ENCODE measurements around the gene PEAK1. TPM values are rescaled to one million over a fixed set of nuclear protein-coding genes. Genes with fewer than 3 reads are reported as not detected.

PEAK1 gene
- total RNA-seq, 2 donors from 2014 or later: 33.5 to 54.4 TPM

DNA sequence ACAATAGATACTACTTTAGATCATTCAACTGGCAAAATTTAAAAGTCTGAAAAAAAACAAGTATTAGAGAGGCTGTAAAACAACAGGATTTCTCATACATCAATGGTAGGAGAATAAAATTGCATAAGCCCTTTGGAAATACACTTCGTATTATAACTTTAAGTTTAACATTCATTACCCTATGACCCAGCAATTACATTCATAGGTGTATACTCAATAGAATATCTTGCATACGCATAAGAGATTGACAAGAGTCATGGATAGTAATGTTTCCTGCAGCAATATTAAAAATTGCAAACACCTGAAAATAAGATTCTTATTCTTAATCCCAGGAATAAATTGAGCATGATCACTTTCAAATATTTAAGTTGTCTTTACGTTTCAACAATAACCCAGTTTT, 63.6 kb downstream of the PEAK1 start:
- Histone ChIP-seq H3K4me1 (peaks cover 11% of the 10 kb centered on the region), H3K36me3 (no peaks in the 10 kb centered on the region), H3K9ac (ENCODE audit: low read depth in 2 of 2, low read length in 2 of 2) (no peak overlapping the region), H3K27ac (no peak overlapping the region), H3K4me3 (no peak overlapping the region), H3K9me3 (no peaks in the 10 kb centered on the region), H3K27me3 (no peaks in the 10 kb centered on the region)
- intact Hi-C loops (cut with DNase I): no loop called here
- TF ChIP-seq, protein P1, sequence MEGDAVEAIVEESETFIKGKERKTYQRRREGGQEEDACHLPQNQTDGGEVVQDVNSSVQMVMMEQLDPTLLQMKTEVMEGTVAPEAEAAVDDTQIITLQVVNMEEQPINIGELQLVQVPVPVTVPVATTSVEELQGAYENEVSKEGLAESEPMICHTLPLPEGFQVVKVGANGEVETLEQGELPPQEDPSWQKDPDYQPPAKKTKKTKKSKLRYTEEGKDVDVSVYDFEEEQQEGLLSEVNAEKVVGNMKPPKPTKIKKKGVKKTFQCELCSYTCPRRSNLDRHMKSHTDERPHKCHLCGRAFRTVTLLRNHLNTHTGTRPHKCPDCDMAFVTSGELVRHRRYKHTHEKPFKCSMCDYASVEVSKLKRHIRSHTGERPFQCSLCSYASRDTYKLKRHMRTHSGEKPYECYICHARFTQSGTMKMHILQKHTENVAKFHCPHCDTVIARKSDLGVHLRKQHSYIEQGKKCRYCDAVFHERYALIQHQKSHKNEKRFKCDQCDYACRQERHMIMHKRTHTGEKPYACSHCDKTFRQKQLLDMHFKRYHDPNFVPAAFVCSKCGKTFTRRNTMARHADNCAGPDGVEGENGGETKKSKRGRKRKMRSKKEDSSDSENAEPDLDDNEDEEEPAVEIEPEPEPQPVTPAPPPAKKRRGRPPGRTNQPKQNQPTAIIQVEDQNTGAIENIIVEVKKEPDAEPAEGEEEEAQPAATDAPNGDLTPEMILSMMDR (IDR thresholded peaks at IDR 0.05): no peak
- DNase-seq: no peak

- intact Hi-C loops (cut with DNase I): no loop called here
- TF ChIP-seq, protein P1 (IDR thresholded peaks at IDR 0.05): no peak
- Histone ChIP-seq H3K4me3 (no peak overlapping the region), H3K27me3 (no peaks in the 10 kb centered on the region), H3K27ac (no peak overlapping the region), H3K9me3 (no peaks in the 10 kb centered on the region), H3K4me1 (peaks cover 11% of the 10 kb centered on the region), H3K36me3 (no peaks in the 10 kb centered on the region), H3K9ac (ENCODE audit: low read depth in 2 of 2, low read length in 2 of 2) (no peak overlapping the region)
- DNase-seq: no peak
Observed at GRCh38 chr15:77355321-77355720, 64.6 kb downstream of the PEAK1 start.

GRCh38 chr15:77354063-77354462, 65.8 kb downstream of the PEAK1 start:
- Histone ChIP-seq H3K4me1 (peaks cover 11% of the 10 kb centered on the region), H3K27ac (no peak overlapping the region), H3K9ac (ENCODE audit: low read depth in 2 of 2, low read length in 2 of 2) (no peak overlapping the region), H3K27me3 (no peaks in the 10 kb centered on the region), H3K9me3 (no peaks in the 10 kb centered on the region), H3K4me3 (no peak overlapping the region), H3K36me3 (no peaks in the 10 kb centered on the region)
- TF ChIP-seq, protein P1 (IDR thresholded peaks at IDR 0.05): no peak
- intact Hi-C loops (cut with DNase I): no loop called here
- DNase-seq: no peak

- Histone ChIP-seq H3K9me3 (no peaks in the 10 kb centered on the region), H3K4me1 (peaks cover 6% of the 10 kb centered on the region), H3K9ac (ENCODE audit: low read depth in 2 of 2, low read length in 2 of 2) (no peak overlapping the region), H3K4me3 (no peak overlapping the region), H3K27me3 (no peaks in the 10 kb centered on the region), H3K36me3 (no peaks in the 10 kb centered on the region), H3K27ac (no peak overlapping the region)
- TF ChIP-seq, protein P1 (IDR thresholded peaks at IDR 0.05): no peak
- intact Hi-C loops (cut with DNase I): no loop called here
- DNase-seq: no peak
Observed at GRCh38 chr15:77352887-77353286, 67.0 kb downstream of the PEAK1 start.

DNA sequence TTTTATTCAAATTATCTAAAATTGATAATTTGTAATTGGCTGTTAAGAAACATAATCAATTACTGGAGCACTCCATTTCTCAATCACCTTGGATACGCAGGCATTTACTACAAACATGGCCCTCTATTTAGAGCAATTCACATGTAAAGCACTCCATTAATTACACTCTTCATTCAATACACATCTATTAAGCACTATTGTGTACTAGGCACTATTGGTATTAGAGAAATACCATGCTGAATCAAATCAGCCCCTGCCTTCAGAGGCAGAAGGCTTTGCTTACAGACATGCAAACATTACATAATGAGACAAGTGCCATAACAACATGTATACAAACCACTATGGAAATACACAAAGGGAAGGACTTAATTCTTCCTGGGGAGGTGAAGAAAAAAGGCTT, 69.1 kb downstream of the PEAK1 start:
- DNase-seq: no peak
- no peaks in the 10 kb centered on the region for H3K36me3 ChIP-seq
- TF ChIP-seq, protein P1 (IDR thresholded peaks at IDR 0.05): no peak
- no peaks in the 10 kb centered on the region for H3K27me3 ChIP-seq
- H3K9ac ChIP-seq (ENCODE audit: low read depth in 2 of 2, low read length in 2 of 2): no peak overlapping the region
- intact Hi-C loops (cut with DNase I): no loop called here
- peaks cover 6% of the 10 kb centered on the region for H3K4me1 ChIP-seq
- H3K9me3 ChIP-seq: no peaks in the 10 kb centered on the region
- no peak overlapping the region for H3K4me3 ChIP-seq
- no peak overlapping the region for H3K27ac ChIP-seq

DNA sequence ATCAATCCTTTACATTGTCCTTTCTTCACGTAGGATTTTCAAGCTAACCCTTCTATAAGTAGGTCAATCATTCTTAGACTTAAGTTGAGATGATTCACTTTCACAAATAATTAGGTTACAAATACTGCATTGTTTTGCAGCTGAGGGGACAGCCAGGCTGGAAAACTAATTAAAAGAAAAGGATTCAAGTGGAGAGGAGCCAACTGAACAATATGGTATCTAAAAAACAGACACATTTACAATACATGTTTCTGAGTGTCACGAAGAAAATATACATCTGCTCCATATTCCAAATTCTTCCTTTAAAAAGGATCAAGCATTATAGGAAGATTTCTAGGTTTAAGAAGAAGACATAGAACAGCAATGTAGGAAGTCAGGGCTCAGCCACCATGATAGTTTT, 70.2 kb downstream of the PEAK1 start:
- no peaks in the 10 kb centered on the region for H3K27me3 ChIP-seq
- no peak overlapping the region for H3K27ac ChIP-seq
- no peak overlapping the region for H3K9ac ChIP-seq (ENCODE audit: low read depth in 2 of 2, low read length in 2 of 2)
- H3K4me3 ChIP-seq: no peak overlapping the region
- intact Hi-C loops (cut with DNase I): no loop called here
- no peaks in the 10 kb centered on the region for H3K9me3 ChIP-seq
- TF ChIP-seq, protein P1 (IDR thresholded peaks at IDR 0.05): no peak
- H3K4me1 ChIP-seq: peaks cover 6% of the 10 kb centered on the region
- no peak for DNase-seq
- no peaks in the 10 kb centered on the region for H3K36me3 ChIP-seq

Measured in colonic mucosa (tissue), 4 donors.